Measurements from ENCODE around the gene DIP2C.

DNA sequence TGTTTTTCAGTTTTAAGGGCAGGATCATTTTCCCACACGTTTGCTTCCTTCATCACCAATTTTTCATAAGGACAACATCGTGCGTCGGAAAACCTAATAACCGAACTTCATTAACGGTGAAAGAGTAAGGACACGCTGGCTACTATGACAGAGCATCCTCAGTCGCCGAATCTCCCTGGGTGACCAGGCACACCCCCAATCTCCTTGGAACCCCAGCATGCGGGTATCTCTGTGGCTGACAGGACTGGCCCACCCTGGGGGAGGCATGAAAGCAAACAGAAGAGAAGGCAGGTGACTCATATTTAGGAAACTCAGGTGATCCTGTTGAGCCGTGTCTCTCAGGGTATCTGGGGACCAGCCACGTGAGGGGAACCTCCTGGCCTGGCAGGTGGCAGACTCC is 134.2 kb downstream of the DIP2C start:
- TF ChIP-seq, protein P1, sequence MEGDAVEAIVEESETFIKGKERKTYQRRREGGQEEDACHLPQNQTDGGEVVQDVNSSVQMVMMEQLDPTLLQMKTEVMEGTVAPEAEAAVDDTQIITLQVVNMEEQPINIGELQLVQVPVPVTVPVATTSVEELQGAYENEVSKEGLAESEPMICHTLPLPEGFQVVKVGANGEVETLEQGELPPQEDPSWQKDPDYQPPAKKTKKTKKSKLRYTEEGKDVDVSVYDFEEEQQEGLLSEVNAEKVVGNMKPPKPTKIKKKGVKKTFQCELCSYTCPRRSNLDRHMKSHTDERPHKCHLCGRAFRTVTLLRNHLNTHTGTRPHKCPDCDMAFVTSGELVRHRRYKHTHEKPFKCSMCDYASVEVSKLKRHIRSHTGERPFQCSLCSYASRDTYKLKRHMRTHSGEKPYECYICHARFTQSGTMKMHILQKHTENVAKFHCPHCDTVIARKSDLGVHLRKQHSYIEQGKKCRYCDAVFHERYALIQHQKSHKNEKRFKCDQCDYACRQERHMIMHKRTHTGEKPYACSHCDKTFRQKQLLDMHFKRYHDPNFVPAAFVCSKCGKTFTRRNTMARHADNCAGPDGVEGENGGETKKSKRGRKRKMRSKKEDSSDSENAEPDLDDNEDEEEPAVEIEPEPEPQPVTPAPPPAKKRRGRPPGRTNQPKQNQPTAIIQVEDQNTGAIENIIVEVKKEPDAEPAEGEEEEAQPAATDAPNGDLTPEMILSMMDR (IDR thresholded peaks at IDR 0.05) = no peak
- TF ChIP-seq POLR2A (IDR thresholded peaks at IDR 0.05) = no peak

Measured in prostate gland (tissue), 2 donors.